Neural cell (in vitro differentiated cells): Measurements from ENCODE around the gene SPTSSB. TPM values are rescaled to one million over a fixed set of nuclear protein-coding genes. Genes with fewer than 3 reads are reported as not detected.

Experiments used
- H2AFZ ChIP-seq: fragments of 200-600, 300-800 bp; sonication (generic), shearing (Covaris generic); 2 replicates; pipeline ENCODE4 v1.6.0; 2014; ENCODE audit warnings: low read depth, mild to moderate bottlenecking, antibody characterized with exemption, low read length, moderate library complexity
- H3F3A ChIP-seq: fragments of 200-600 bp; shearing (Covaris generic); 2 replicates; pipeline ENCODE4 v1.6.1; 2016; ENCODE audit warnings: mild to moderate bottlenecking, moderate library complexity, mixed read lengths, antibody characterized with exemption, low read length; ENCODE audit not compliant: insufficient read depth, poor library complexity, severe bottlenecking
- H3K27ac ChIP-seq: fragments of 200-600, 300-800 bp; sonication (generic), shearing (Covaris generic); 2 replicates; pipeline ENCODE4 v1.5.1; 2014; ENCODE audit warnings: mild to moderate bottlenecking, low read length, moderate library complexity
- H3K27me3 ChIP-seq: fragments of 300-800, 200-600 bp; sonication (generic), shearing (Covaris generic); 2 replicates; pipeline ENCODE4 v1.6.0; 2014; ENCODE audit warnings: mild to moderate bottlenecking, low read depth, low read length, moderate library complexity; ENCODE audit not compliant: insufficient read depth
- H3K36me3 ChIP-seq: fragments of 300-800, 200-600 bp; sonication (generic), shearing (Covaris generic); 2 replicates; pipeline ENCODE4 v1.5.1; 2014; ENCODE audit warnings: mild to moderate bottlenecking, antibody characterized with exemption, low read length, moderate library complexity; ENCODE audit not compliant: insufficient read depth
- H3K4me2 ChIP-seq: fragments of 300-800, 200-600 bp; sonication (generic), shearing (Covaris generic); 2 replicates; pipeline ENCODE4 v1.6.0; 2014; ENCODE audit warnings: mild to moderate bottlenecking, low read length
- H3K4me3 ChIP-seq: fragments of 300-800, 200-600 bp; sonication (generic), shearing (Covaris generic); 2 replicates; pipeline ENCODE4 v1.5.1; 2014; ENCODE audit warnings: mild to moderate bottlenecking, low read length, moderate library complexity
- H3K79me2 ChIP-seq: fragments of 200-600 bp; shearing (Covaris generic); replicated peaks from 2 replicates; pipeline ENCODE4 v1.6.0; 2014; ENCODE audit warnings: mild to moderate bottlenecking, low read length, moderate library complexity; ENCODE audit not compliant: insufficient read depth
- H3K9ac ChIP-seq: fragments of 300-800, 200-600 bp; sonication (generic), shearing (Covaris generic); 2 replicates; pipeline ENCODE4 v1.6.1; 2016; ENCODE audit warnings: mild to moderate bottlenecking, low read length, mixed read lengths
- H3K9me2 ChIP-seq: fragments of 200-600 bp; shearing (Covaris generic); 2 replicates; pipeline ENCODE4 v1.6.1; 2016; ENCODE audit warnings: mild to moderate bottlenecking, low read length, mixed read lengths; ENCODE audit not compliant: insufficient read depth
- H3K9me3 ChIP-seq: fragments of 200-600, 300-800 bp; sonication (generic), shearing (Covaris generic); 2 replicates; pipeline ENCODE4 v1.6.1; 2016; ENCODE audit warnings: mild to moderate bottlenecking, mixed run types, low read length, moderate library complexity, mixed read lengths
- H4K20me1 ChIP-seq: fragments of 200-600 bp; shearing (Covaris generic); 2 replicates; pipeline ENCODE4 v1.6.1; 2016; ENCODE audit warnings: mild to moderate bottlenecking, mixed run types; ENCODE audit not compliant: insufficient read depth
- CTCF ChIP-seq: fragments of 450-650 bp; IDR thresholded peaks from 2 replicates; pipeline ENCODE4 v1.5.1; 2014; ENCODE audit warnings: antibody characterized with exemption, mild to moderate bottlenecking, moderate library complexity; ENCODE audit not compliant: poor library complexity, severe bottlenecking
- EP300 ChIP-seq: fragments of 450-650 bp; conservative IDR thresholded peaks from 2 replicates; pipeline ENCODE4 v1.6.1; 2014; ENCODE audit warnings: antibody characterized with exemption, mild to moderate bottlenecking, moderate library complexity; ENCODE audit not compliant: poor library complexity, severe bottlenecking
- EZH2 ChIP-seq: fragments of 200-600, 300-800 bp; shearing (Covaris generic), sonication (generic); IDR thresholded peaks from 2 replicates; pipeline ENCODE4 v1.6.1; 2014; ENCODE audit warnings: antibody characterized with exemption, low read length, borderline replicate concordance, mild to moderate bottlenecking; ENCODE audit not compliant: insufficient read depth, poor library complexity, severe bottlenecking
- POLR2AphosphoS5 ChIP-seq: IDR thresholded peaks from 2 replicates; pipeline ENCODE4 v1.6.1; 2012
- RAD21 ChIP-seq: fragments of 450-650 bp; conservative IDR thresholded peaks from 2 replicates; pipeline ENCODE4 v1.6.1; 2014; ENCODE audit warnings: antibody characterized with exemption, mild to moderate bottlenecking, moderate library complexity
- REST ChIP-seq: IDR thresholded peaks from 2 replicates; pipeline ENCODE4 v1.6.1; 2012; ENCODE audit warnings: borderline replicate concordance
- SMC3 ChIP-seq: fragments of 450-650 bp; conservative IDR thresholded peaks from 2 replicates; pipeline ENCODE4 v1.6.1; 2014; ENCODE audit warnings: antibody characterized with exemption, mild to moderate bottlenecking, moderate library complexity; ENCODE audit not compliant: poor library complexity
- polyA plus RNA-seq: library from polyadenylated mRNA; depleted of rRNA; stranded (reverse); fragments of >200 nt; gene quantifications from 2 replicates; pipeline ENCODE4 v1.2.3, GENCODE V29; 2014

Gene SPTSSB
- polyA plus RNA-seq, 1 donor from 2014 or later, result 0.71 TPM

- no peaks in the 10 kb centered on the region for H3K9me3 ChIP-seq
- no peaks in the 10 kb centered on the region for H4K20me1 ChIP-seq
- no peak overlapping the region for H3K9ac ChIP-seq
- H3K27ac ChIP-seq, result no peak overlapping the region
- H3K4me2 ChIP-seq, result no peak overlapping the region
- H3F3A ChIP-seq, result no peaks in the 10 kb centered on the region
- no peak for TF ChIP-seq POLR2AphosphoS5
- TF ChIP-seq RAD21, result no peak
- TF ChIP-seq CTCF, result no peak
- TF ChIP-seq SMC3, result no peak
- TF ChIP-seq EP300, result no peak
- no peak for TF ChIP-seq EZH2
- TF ChIP-seq REST, result no peak
- no peak overlapping the region for H2AFZ ChIP-seq
- H3K79me2 ChIP-seq, result no peaks in the 10 kb centered on the region
- no peak overlapping the region for H3K4me3 ChIP-seq
- no peaks in the 10 kb centered on the region for H3K27me3 ChIP-seq
- H3K36me3 ChIP-seq, result no peaks in the 10 kb centered on the region
- H3K9me2 ChIP-seq, result no peaks in the 10 kb centered on the region
Measured at GRCh38 chr3:161295325-161295724, 76.0 kb downstream of the SPTSSB start.

Other genes with a start within 250 kb of the SPTSSB start
- gene NMD3, start 150.2 kb downstream of the SPTSSB start, polyA plus RNA-seq, result 22.4 and 25.3 TPM in 2 replicates
- not detected in 2 replicates for gene OTOL1, start 125.3 kb upstream of the SPTSSB start, polyA plus RNA-seq